SK-N-SH treated with all-trans-retinoic acid at 6 μM for 48 hours (cell line): ENCODE measurements around the gene TBCA.

ENCODE experiments used
- ATAC-seq: fragments of 200-7000 bp; cut with Tn5 transposase; 3 replicates; pipeline ENCODE4 v1.9.1; 2020; ENCODE audit warnings: mild to moderate bottlenecking, moderate library complexity
- ARNTL ChIP-seq: fragments of 450-650 bp; formaldehyde crosslinking; IDR thresholded peaks from 2 replicates; pipeline ENCODE4 v1.5.0; 2020; ENCODE audit warnings: low read depth, mild to moderate bottlenecking, moderate library complexity, borderline replicate concordance
- BACH2 ChIP-seq: fragments of 250-450 bp; sonication (Bioruptor Pico); IDR thresholded peaks from 2 replicates; pipeline ENCODE4 v1.9.0; 2021; ENCODE audit warnings: mild to moderate bottlenecking, borderline replicate concordance
- CSDC2 ChIP-seq: fragments of 250-450 bp; sonication (Bioruptor Pico); IDR thresholded peaks from 2 replicates; pipeline ENCODE4 v1.5.0; 2020; ENCODE audit warnings: mild to moderate bottlenecking, moderate library complexity
- GLIS3 ChIP-seq: fragments of 250-450 bp; sonication (Bioruptor Pico); IDR thresholded peaks from 2 replicates; pipeline ENCODE4 v1.5.0; 2020; ENCODE audit warnings: mild to moderate bottlenecking, moderate library complexity
- ISL1 ChIP-seq: fragments of 250-450 bp; sonication (Bioruptor Pico); IDR thresholded peaks from 2 replicates; pipeline ENCODE4 v2.1.2; 2022; ENCODE audit warnings: mild to moderate bottlenecking, moderate library complexity
- OSR1 ChIP-seq: fragments of 250-450 bp; sonication (Bioruptor Pico); IDR thresholded peaks from 2 replicates; pipeline ENCODE4 v1.8.0; 2022; ENCODE audit warnings: moderate library complexity, mild to moderate bottlenecking, inconsistent platforms
- PPARA ChIP-seq: fragments of 250-450 bp; sonication (Bioruptor Pico); IDR thresholded peaks from 2 replicates; pipeline ENCODE4 v1.5.0; 2020; ENCODE audit warnings: mild to moderate bottlenecking, borderline replicate concordance
- RARB ChIP-seq: fragments of 250-450 bp; sonication (Bioruptor Pico); IDR thresholded peaks from 2 replicates; pipeline ENCODE4 v1.8.0; 2021; ENCODE audit warnings: mild to moderate bottlenecking, moderate library complexity
- TCF4 ChIP-seq: fragments of 250-450 bp; sonication (Bioruptor Pico); IDR thresholded peaks from 2 replicates; pipeline ENCODE4 v1.8.0; 2021; ENCODE audit warnings: mild to moderate bottlenecking, moderate library complexity, borderline replicate concordance
- ZNF8 ChIP-seq: fragments of 450-650 bp; formaldehyde crosslinking; IDR thresholded peaks from 2 replicates; pipeline ENCODE4 v1.5.0; 2020; ENCODE audit warnings: mild to moderate bottlenecking, moderate library complexity
- TF ChIP-seq, protein P1 (sequence below): fragments of 250-450 bp; sonication (Bioruptor Pico); IDR thresholded peaks from 2 replicates; pipeline ENCODE4 v1.5.0; 2020; ENCODE audit warnings: mild to moderate bottlenecking, moderate library complexity
- TF ChIP-seq, protein P2 (sequence below): fragments of 250-450 bp; sonication (Bioruptor Pico); IDR thresholded peaks from 2 replicates; pipeline ENCODE4 v1.5.1; 2021; ENCODE audit warnings: mild to moderate bottlenecking, moderate library complexity
- TF ChIP-seq, protein P3 (sequence below): fragments of 250-450 bp; sonication (Bioruptor Pico); IDR thresholded peaks from 2 replicates; pipeline ENCODE4 v1.8.0; 2020; ENCODE audit warnings: mild to moderate bottlenecking, moderate library complexity, borderline replicate concordance
- TF ChIP-seq, protein P4 (sequence below): fragments of 250-450 bp; sonication (Bioruptor Pico); IDR thresholded peaks from 2 replicates; pipeline ENCODE4 v1.5.1; 2020; ENCODE audit warnings: low read depth, mild to moderate bottlenecking, moderate library complexity

The TBCA gene

DNA sequence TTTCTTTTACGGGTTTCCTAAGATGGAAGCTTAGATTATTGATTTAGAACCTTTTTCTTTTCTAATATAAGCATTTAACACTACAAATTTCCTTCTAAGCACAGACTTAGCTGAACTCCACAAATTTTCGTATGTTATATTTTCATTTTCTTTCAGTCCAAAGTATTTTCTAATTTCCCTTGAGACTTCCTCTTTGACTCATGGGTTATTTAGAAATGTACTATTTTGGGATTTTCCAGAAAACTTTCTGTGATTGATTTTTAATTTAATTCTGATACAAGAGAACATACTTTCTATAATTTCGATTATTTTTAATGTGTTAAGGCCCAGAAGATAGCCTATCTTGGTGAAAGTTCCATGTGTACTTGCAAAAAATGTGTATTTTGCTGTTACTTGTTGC lies 19.7 kb upstream of the TBCA start (continued):
- TF ChIP-seq, protein P1, sequence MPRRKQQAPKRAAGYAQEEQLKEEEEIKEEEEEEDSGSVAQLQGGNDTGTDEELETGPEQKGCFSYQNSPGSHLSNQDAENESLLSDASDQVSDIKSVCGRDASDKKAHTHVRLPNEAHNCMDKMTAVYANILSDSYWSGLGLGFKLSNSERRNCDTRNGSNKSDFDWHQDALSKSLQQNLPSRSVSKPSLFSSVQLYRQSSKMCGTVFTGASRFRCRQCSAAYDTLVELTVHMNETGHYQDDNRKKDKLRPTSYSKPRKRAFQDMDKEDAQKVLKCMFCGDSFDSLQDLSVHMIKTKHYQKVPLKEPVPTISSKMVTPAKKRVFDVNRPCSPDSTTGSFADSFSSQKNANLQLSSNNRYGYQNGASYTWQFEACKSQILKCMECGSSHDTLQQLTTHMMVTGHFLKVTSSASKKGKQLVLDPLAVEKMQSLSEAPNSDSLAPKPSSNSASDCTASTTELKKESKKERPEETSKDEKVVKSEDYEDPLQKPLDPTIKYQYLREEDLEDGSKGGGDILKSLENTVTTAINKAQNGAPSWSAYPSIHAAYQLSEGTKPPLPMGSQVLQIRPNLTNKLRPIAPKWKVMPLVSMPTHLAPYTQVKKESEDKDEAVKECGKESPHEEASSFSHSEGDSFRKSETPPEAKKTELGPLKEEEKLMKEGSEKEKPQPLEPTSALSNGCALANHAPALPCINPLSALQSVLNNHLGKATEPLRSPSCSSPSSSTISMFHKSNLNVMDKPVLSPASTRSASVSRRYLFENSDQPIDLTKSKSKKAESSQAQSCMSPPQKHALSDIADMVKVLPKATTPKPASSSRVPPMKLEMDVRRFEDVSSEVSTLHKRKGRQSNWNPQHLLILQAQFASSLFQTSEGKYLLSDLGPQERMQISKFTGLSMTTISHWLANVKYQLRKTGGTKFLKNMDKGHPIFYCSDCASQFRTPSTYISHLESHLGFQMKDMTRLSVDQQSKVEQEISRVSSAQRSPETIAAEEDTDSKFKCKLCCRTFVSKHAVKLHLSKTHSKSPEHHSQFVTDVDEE (CRISPR knock-in tag) = no peak
- TF ChIP-seq GLIS3 = no peak
- TF ChIP-seq PPARA = no peak
- TF ChIP-seq ISL1 (CRISPR knock-in tag) = no peak
- no peak for TF ChIP-seq BACH2 (CRISPR knock-in tag)
- TF ChIP-seq CSDC2 (CRISPR knock-in tag) = no peak
- TF ChIP-seq OSR1 = no peak

DNA sequence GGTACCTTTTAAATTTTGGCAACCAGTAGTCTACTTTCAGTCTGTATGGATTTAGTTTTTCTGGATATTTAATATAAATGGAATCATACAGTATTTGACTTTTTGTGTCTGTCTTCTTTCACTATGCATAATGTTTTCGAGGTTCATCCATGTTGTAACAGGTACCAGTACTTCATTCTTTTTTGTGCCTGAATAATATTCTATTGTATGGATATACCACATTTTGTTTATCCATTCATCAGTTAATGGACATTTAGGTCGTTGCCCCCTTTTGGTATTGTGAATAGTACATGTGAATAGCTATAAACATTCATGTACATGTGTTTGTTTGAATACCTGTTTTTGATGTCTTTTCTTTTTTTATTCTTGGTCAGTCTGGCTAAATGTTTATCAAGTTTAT lies 19.1 kb upstream of the TBCA start:
- peak; percentile 96 for TF ChIP-seq ZNF8 (CRISPR knock-in tag)
- TF ChIP-seq, protein P1 (CRISPR knock-in tag) = no peak
- ATAC-seq = no peak

DNA sequence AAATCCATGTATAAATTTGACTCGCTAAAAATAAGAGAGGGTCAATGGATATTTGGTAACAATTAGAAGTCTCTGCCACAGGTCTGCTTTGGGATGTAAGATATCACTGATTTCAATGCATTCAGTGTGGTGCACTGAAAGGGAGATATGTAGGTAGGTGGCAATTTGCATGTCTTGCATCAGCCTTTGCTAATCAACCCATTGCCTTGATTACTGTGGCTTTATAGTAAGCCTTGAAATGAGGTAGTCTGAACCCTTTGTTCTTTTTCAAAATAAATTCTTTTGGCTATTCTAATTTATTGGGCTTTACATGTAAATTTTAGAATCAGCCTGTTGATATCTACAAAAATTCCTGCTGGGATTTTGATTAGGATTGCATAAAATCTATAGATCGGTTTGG lies 15.8 kb upstream of the TBCA start:
- TF ChIP-seq BACH2 (CRISPR knock-in tag) (no peak), PPARA (no peak), CSDC2 (CRISPR knock-in tag) (no peak), TCF4 (no peak), ARNTL (CRISPR knock-in tag) (no peak)
- TF ChIP-seq, protein P2, sequence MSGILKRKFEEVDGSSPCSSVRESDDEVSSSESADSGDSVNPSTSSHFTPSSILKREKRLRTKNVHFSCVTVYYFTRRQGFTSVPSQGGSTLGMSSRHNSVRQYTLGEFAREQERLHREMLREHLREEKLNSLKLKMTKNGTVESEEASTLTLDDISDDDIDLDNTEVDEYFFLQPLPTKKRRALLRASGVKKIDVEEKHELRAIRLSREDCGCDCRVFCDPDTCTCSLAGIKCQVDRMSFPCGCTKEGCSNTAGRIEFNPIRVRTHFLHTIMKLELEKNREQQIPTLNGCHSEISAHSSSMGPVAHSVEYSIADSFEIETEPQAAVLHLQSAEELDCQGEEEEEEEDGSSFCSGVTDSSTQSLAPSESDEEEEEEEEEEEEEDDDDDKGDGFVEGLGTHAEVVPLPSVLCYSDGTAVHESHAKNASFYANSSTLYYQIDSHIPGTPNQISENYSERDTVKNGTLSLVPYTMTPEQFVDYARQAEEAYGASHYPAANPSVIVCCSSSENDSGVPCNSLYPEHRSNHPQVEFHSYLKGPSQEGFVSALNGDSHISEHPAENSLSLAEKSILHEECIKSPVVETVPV (CRISPR knock-in tag) = no peak
- TF ChIP-seq, protein P1 (CRISPR knock-in tag) = no peak
- TF ChIP-seq, protein P3, sequence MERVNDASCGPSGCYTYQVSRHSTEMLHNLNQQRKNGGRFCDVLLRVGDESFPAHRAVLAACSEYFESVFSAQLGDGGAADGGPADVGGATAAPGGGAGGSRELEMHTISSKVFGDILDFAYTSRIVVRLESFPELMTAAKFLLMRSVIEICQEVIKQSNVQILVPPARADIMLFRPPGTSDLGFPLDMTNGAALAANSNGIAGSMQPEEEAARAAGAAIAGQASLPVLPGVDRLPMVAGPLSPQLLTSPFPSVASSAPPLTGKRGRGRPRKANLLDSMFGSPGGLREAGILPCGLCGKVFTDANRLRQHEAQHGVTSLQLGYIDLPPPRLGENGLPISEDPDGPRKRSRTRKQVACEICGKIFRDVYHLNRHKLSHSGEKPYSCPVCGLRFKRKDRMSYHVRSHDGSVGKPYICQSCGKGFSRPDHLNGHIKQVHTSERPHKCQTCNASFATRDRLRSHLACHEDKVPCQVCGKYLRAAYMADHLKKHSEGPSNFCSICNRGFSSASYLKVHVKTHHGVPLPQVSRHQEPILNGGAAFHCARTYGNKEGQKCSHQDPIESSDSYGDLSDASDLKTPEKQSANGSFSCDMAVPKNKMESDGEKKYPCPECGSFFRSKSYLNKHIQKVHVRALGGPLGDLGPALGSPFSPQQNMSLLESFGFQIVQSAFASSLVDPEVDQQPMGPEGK (CRISPR knock-in tag) = no peak
- no peak for ATAC-seq

DNA sequence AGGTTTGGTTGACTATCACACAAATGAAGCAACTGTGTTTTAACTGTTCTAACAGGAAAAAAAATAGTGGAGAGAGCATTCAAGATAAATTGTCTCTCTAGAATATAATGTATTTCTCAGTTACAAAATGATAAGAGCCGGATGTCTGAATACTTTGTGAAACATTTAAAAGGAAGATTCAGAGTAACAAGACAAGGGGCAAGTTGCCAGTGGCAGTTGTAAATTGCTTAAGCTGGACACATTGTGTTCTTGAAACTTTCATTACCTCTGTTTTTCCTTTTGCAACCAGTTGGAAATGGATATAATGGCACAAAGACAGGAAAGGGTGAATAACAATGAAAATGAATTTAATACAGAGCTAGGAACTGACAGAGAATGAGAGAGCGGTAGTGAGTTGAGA lies 15.2 kb upstream of the TBCA start:
- no peak for ATAC-seq
- TF ChIP-seq, protein P4, sequence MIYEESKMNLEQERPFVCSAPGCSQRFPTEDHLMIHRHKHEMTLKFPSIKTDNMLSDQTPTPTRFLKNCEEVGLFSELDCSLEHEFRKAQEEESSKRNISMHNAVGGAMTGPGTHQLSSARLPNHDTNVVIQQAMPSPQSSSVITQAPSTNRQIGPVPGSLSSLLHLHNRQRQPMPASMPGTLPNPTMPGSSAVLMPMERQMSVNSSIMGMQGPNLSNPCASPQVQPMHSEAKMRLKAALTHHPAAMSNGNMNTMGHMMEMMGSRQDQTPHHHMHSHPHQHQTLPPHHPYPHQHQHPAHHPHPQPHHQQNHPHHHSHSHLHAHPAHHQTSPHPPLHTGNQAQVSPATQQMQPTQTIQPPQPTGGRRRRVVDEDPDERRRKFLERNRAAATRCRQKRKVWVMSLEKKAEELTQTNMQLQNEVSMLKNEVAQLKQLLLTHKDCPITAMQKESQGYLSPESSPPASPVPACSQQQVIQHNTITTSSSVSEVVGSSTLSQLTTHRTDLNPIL = no peak
- no peak for TF ChIP-seq RARB (CRISPR knock-in tag)
